ENCODE data around the gene CFAP90.

DNA sequence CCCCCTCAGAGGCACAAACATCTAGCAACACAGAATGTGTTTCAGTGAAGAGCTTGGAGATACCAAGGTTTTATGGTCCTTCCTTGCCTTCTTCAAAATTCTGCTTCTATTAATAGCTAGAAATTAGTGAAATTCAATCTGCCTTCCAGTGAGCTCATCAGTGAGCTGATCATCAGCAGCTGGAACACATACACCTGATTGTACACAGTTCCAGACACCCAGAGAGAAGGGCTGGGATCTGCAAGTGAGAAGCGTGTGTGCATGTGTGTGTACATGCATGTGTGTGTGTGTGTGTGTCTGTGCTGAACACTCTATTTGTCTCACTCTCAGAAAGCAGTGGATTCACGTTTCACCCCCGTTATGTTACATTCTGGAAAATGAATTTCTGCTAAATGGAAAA is 28.5 kb downstream of the CFAP90 start:
- TF ChIP-seq POLR2A (IDR thresholded peaks at IDR 0.05; ENCODE audit: low read depth, low read length) (no peak), EZH2 (IDR thresholded peaks at IDR 0.05; ENCODE audit: borderline replicate concordance, low read depth, low read length, severe bottlenecking) (no peak)
- TF ChIP-seq, protein P1, sequence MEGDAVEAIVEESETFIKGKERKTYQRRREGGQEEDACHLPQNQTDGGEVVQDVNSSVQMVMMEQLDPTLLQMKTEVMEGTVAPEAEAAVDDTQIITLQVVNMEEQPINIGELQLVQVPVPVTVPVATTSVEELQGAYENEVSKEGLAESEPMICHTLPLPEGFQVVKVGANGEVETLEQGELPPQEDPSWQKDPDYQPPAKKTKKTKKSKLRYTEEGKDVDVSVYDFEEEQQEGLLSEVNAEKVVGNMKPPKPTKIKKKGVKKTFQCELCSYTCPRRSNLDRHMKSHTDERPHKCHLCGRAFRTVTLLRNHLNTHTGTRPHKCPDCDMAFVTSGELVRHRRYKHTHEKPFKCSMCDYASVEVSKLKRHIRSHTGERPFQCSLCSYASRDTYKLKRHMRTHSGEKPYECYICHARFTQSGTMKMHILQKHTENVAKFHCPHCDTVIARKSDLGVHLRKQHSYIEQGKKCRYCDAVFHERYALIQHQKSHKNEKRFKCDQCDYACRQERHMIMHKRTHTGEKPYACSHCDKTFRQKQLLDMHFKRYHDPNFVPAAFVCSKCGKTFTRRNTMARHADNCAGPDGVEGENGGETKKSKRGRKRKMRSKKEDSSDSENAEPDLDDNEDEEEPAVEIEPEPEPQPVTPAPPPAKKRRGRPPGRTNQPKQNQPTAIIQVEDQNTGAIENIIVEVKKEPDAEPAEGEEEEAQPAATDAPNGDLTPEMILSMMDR (IDR thresholded peaks at IDR 0.05; ENCODE audit: extremely low read depth in 1 of 2, insufficient read depth in 1 of 2, low read depth in 1 of 2, low read length in 2 of 2): no peak

Data from endothelial cell of umbilical vein (primary cell).